IMR-90 (cell line): ENCODE measurements around the gene DPYD. TPM values are rescaled to one million over a fixed set of nuclear protein-coding genes. Genes with fewer than 3 reads are reported as not detected.

Source experiments
- ATAC-seq: fragments of 200-7000 bp; cut with Tn5 transposase; 2 replicates; pipeline ENCODE4 v1.9.1; 2020; ENCODE audit warnings: low read depth, mild to moderate bottlenecking, moderate library complexity
- BruUV-seq: library from RNA; stranded (reverse); fragments of 400-500 nt; replicated peaks from 2 replicates; lab custom pipeline; 2021; lab: Mats Ljungman, UMichigan
- CTCF ChIA-PET: fragments of 300-600 bp; formaldehyde crosslinking; extraction: SDS; loops from one replicate; lab custom pipeline; 2021; ENCODE audit warnings: antibody characterized with exemption; lab: Yijun Ruan, JAX
- POLR2A ChIA-PET: fragments of 300-600 bp; sonication (Branson Sonifier 250); formaldehyde crosslinking; loops from one replicate; lab custom pipeline; 2022; ENCODE audit warnings: antibody characterized with exemption; ENCODE audit not compliant: unreplicated experiment; lab: Charles Lee
- DNase-seq: peaks from one replicate; pipeline ENCODE4 v3.0.0; 2013
- H2AFZ ChIP-seq: replicated peaks from 2 replicates; pipeline ENCODE3; 2013; ENCODE audit warnings: low read length, mild to moderate bottlenecking; ENCODE audit not compliant: poor library complexity
- H2AK5ac ChIP-seq: 2 replicates; pipeline ENCODE4 v1.6.1; 2013; ENCODE audit warnings: low read depth, low read length, inconsistent platforms
- H2AK9ac ChIP-seq: replicated peaks from 2 replicates; pipeline ENCODE3; 2013; ENCODE audit warnings: mild to moderate bottlenecking, low read depth, low read length, moderate library complexity; ENCODE audit not compliant: poor library complexity
- H2BK120ac ChIP-seq: 2 replicates; pipeline ENCODE4 v1.6.1; 2013; ENCODE audit warnings: low read depth, low read length, inconsistent platforms
- H2BK15ac ChIP-seq: 3 replicates; pipeline ENCODE4 v1.6.1; 2013; ENCODE audit warnings: low read depth, low read length, inconsistent platforms
- H2BK20ac ChIP-seq: 2 replicates; pipeline ENCODE4 v1.6.1; 2013; ENCODE audit warnings: low read depth, mild to moderate bottlenecking, inconsistent platforms, low read length, moderate library complexity
- H2BK5ac ChIP-seq: 2 replicates; pipeline ENCODE4 v1.6.1; 2013; ENCODE audit warnings: mild to moderate bottlenecking, low read depth, low read length, inconsistent platforms; ENCODE audit not compliant: poor library complexity, severe bottlenecking
- H3K14ac ChIP-seq: replicated peaks from 2 replicates; pipeline ENCODE4 v1.6.1; 2013; ENCODE audit warnings: low read depth, low read length, inconsistent platforms
- H3K18ac ChIP-seq: 2 replicates; pipeline ENCODE4 v1.6.1; 2013; ENCODE audit warnings: low read depth, low read length, control low read depth
- H3K23ac ChIP-seq: 2 replicates; pipeline ENCODE4 v1.6.1; 2013; ENCODE audit warnings: low read depth, low read length, inconsistent platforms
- H3K27ac ChIP-seq: 2 replicates; pipeline ENCODE4 v1.5.1; 2013; ENCODE audit warnings: mild to moderate bottlenecking, control low read depth, low read length; ENCODE audit not compliant: insufficient read depth
- H3K27me3 ChIP-seq: 2 replicates; pipeline ENCODE4 v1.6.1; 2013; ENCODE audit warnings: low read length; ENCODE audit not compliant: control insufficient read depth, insufficient read depth
- H3K36me3 ChIP-seq: 2 replicates; pipeline ENCODE4 v1.6.1; 2013; ENCODE audit warnings: low read length, mixed read lengths; ENCODE audit not compliant: control insufficient read depth, insufficient read depth
- H3K4ac ChIP-seq: 2 replicates; pipeline ENCODE4 v1.6.1; 2013; ENCODE audit warnings: low read depth, low read length, inconsistent platforms
- H3K4me1 ChIP-seq: 2 replicates; pipeline ENCODE4 v1.6.1; 2013; ENCODE audit warnings: low read length, mixed read lengths; ENCODE audit not compliant: control insufficient read depth, insufficient read depth
- H3K4me2 ChIP-seq: 2 replicates; pipeline ENCODE4 v1.6.1; 2013; ENCODE audit warnings: low read depth, mild to moderate bottlenecking, control low read depth, low read length, moderate library complexity
- H3K4me3 ChIP-seq: 2 replicates; pipeline ENCODE4 v1.5.1; 2013; ENCODE audit warnings: low read depth, mild to moderate bottlenecking, control low read depth, low read length, moderate library complexity; ENCODE audit not compliant: insufficient read depth
- H3K56ac ChIP-seq: 2 replicates; pipeline ENCODE4 v1.6.1; 2013; ENCODE audit warnings: low read length, inconsistent platforms; ENCODE audit not compliant: insufficient read depth; ENCODE audit errors: extremely low read depth
- H3K79me1 ChIP-seq, 2 experiments: 2 replicates each; pipeline ENCODE4 v1.6.1; 2013; ENCODE audit warnings: low read length in 2 of 2, inconsistent platforms in 1 of 2, low read depth in 1 of 2
- H3K9ac ChIP-seq: 2 replicates; pipeline ENCODE4 v1.6.1; 2013; ENCODE audit warnings: low read depth, low read length, control low read depth
- H3K9me1 ChIP-seq: 2 replicates; pipeline ENCODE4 v1.6.1; 2013; ENCODE audit warnings: low read length, inconsistent platforms; ENCODE audit not compliant: insufficient read depth
- H3K9me3 ChIP-seq: 2 replicates; pipeline ENCODE4 v1.6.1; 2013; ENCODE audit warnings: low read length; ENCODE audit not compliant: control insufficient read depth, insufficient read depth
- H4K20me1 ChIP-seq: 2 replicates; pipeline ENCODE4 v1.6.1; 2013; ENCODE audit warnings: low read length, inconsistent platforms; ENCODE audit not compliant: insufficient read depth
- H4K5ac ChIP-seq: 2 replicates; pipeline ENCODE4 v1.6.1; 2013; ENCODE audit warnings: mild to moderate bottlenecking, low read depth, low read length, control low read depth
- H4K8ac ChIP-seq, 2 experiments: 2 replicates each; pipeline ENCODE4 v1.6.1; 2013; ENCODE audit warnings: low read depth in 2 of 2, low read length in 2 of 2, control low read depth in 1 of 2, inconsistent platforms in 1 of 2
- H4K91ac ChIP-seq: 2 replicates; pipeline ENCODE4 v1.6.1; 2013; ENCODE audit warnings: low read depth, low read length, inconsistent platforms; ENCODE audit not compliant: insufficient read depth
- CEBPB ChIP-seq: IDR thresholded peaks from 2 replicates; pipeline ENCODE4 v1.6.1; 2012; ENCODE audit warnings: low read depth, low read length, improper control_type of control experiment
- MXI1 ChIP-seq: IDR thresholded peaks from 2 replicates; pipeline ENCODE4 v1.6.1; 2012; ENCODE audit warnings: low read depth, mild to moderate bottlenecking, low read length, moderate library complexity, borderline replicate concordance
- WGBS, 2 experiments: methylation state at CpG; one replicate each; pipeline versions ENCODE4 v1.1.5 to v1.1.7; 2013; ENCODE audit warnings: missing lambda C conversion rate in 2 of 2; ENCODE audit not compliant: insufficient read length in 1 of 2; ENCODE audit errors: extremely low coverage in 2 of 2; 5-methylcytosine and 5-hydroxymethylcytosine counted together
- dilution Hi-C: fragments of 300-500 bp; cut with HindIII; formaldehyde crosslinking; loops from one replicate; pipeline ENCODE4 v1.14.3; 2018; ENCODE audit warnings: low sequenced_read_pairs; ENCODE audit not compliant: unreplicated experiment
- in situ Hi-C: fragments of 300-500 bp; cut with MboI; formaldehyde crosslinking; loops from 3 replicates; pipeline ENCODE4 v1.14.3; 2019; ENCODE audit warnings: low sequenced_read_pairs, inconsistent platforms, mixed read lengths
- intact Hi-C: fragments of 100-400 bp; cut with micrococcal nuclease; formaldehyde crosslinking; loops from 2 replicates; pipeline ENCODE4 v1.10.0; 2022
- polyA plus RNA-seq, 3 experiments: library from polyadenylated mRNA; depleted of rRNA; stranded (reverse); fragments of >200 nt; gene quantifications; 2 replicates each; pipeline ENCODE4 v1.2.3, GENCODE V29; 2012; ENCODE audit warnings: low replicate concordance in 1 of 3
- total RNA-seq: library from RNA; depleted of rRNA; stranded (reverse); fragments of >200 nt; gene quantifications from 2 replicates; pipeline ENCODE4 v1.2.3, GENCODE V29; 2012

DPYD gene
- total and polyA plus RNA-seq, 2 of the 4 experiments (the other 2 are of a cell fraction) = 9.3 to 47.3 TPM

- Histone ChIP-seq H2BK15ac (no peak overlapping the region), H4K5ac (no peak overlapping the region), H3K4me2 (peak overlapping the region; percentile 11; the same call in 1 of the 2 replicates), H2BK120ac (peak overlapping the region; percentile 52), H2AK9ac (no peak overlapping the region), H2AFZ (no peak overlapping the region), H3K18ac (peak overlapping the region; percentile 7; the same call in 1 of the 2 replicates), H3K79me1 (no peaks in the 10 kb centered on the region), H4K8ac (peak overlapping the region in 1 of 2 experiments; percentile 37; a peak in 1 of 4 replicates), H4K91ac (peak overlapping the region; percentile 10; the same call in 1 of the 2 replicates), H3K27ac (no peak overlapping the region), H2BK20ac (peak overlapping the region; percentile 58), H3K36me3 (no peaks in the 10 kb centered on the region), H3K9ac (no peak overlapping the region), H4K20me1 (no peaks in the 10 kb centered on the region), H3K4me3 (no peak overlapping the region), H2BK5ac (peak overlapping the region; percentile 30), H3K27me3 (no peaks in the 10 kb centered on the region), H3K56ac (no peak overlapping the region; the same call in 1 of the 2 replicates), H3K9me1 (0 out of 2 replicates have a peak, but pooled peaks cover 2% of the 10 kb centered on the region), H3K9me3 (no peaks in the 10 kb centered on the region), H3K14ac (no peak overlapping the region), H3K4me1 (peaks cover 12% of the 10 kb centered on the region), H3K4ac (no peak overlapping the region), H2AK5ac (no peak overlapping the region), H3K23ac (no peak overlapping the region)
- no peak for TF ChIP-seq MXI1
- peak; percentile 3; the same call in 1 of the 2 replicates for TF ChIP-seq CEBPB
- dilution Hi-C loops (no loop called here), intact Hi-C loops (loop anchor here (2.0 to 10.0 kb wide), 2 partner anchors 16 to 370 kb away; no protein-coding TSS in a partner anchor), in situ Hi-C loops (no loop called here)
- no CpG with 5 or more reads among the region's 4 CpGs for WGBS, 2 experiments
- ATAC-seq (peak; percentile 68), DNase-seq (peak; percentile 91)
- POLR2A ChIA-PET = no interaction called here
- BruUV-seq = no TSS peak
- CTCF ChIA-PET = no interaction called here
Observed at GRCh38 chr1:97334454-97334853, 586.4 kb downstream of the DPYD start.
